Cardiac muscle cell (in vitro differentiated cells and primary cell): Measurements from ENCODE around the gene NKX2-8. TPM values are rescaled to one million over a fixed set of nuclear protein-coding genes. Genes with fewer than 3 reads are reported as not detected.

Source experiments
- DNase-seq, 2 donors: peaks; one replicate each; pipeline versions ENCODE4 v3.0.0 to v3.0.0-alpha.2; 2010 to 2017; ENCODE audit warnings: low read depth in 1 of 2, low spot score in 1 of 2
- H3K27ac ChIP-seq: fragments of 200-600 bp; sonication (generic); 2 replicates; pipeline ENCODE4 v1.5.1; 2016
- H3K27me3 ChIP-seq: fragments of 200-600 bp; sonication (generic); 2 replicates; pipeline ENCODE4 v1.6.0; 2016; ENCODE audit warnings: control low read depth
- H3K36me3 ChIP-seq: fragments of 200-600 bp; sonication (generic); 2 replicates; pipeline ENCODE4 v1.5.1; 2016; ENCODE audit warnings: control low read depth
- H3K4me1 ChIP-seq: fragments of 200-600 bp; sonication (generic); 2 replicates; pipeline ENCODE4 v1.8.1; 2017; ENCODE audit warnings: low read depth, mild to moderate bottlenecking, mixed run types
- H3K4me3 ChIP-seq: fragments of 200-600 bp; sonication (generic); 2 replicates; pipeline ENCODE4 v1.5.1; 2016; ENCODE audit warnings: mild to moderate bottlenecking
- H3K9me3 ChIP-seq: fragments of 200-600 bp; sonication (generic); 2 replicates; pipeline ENCODE4 v1.5.1; 2017; ENCODE audit warnings: low read depth, mild to moderate bottlenecking, control low read depth
- CTCF ChIP-seq: IDR thresholded peaks from 2 replicates; pipeline ENCODE4 v1.5.1; 2012; ENCODE audit warnings: low read depth, mild to moderate bottlenecking, low read length
- polyA plus RNA-seq: library from polyadenylated mRNA; unstranded; fragments of >200 nt; fragmentation: Nextera tagmentation; extraction: Ambion mirVana; gene quantifications from 2 replicates; pipeline ENCODE4 v1.2.1, GENCODE V29; 2016
- total RNA-seq: library from RNA; depleted of rRNA; stranded (reverse); fragments of >200 nt; gene quantifications from 2 replicates; pipeline ENCODE4 v1.2.3, GENCODE V29; 2016

The NKX2-8 gene
- total and polyA plus RNA-seq, 2 experiments from 2014 or later = 1.1 TPM; not detected in 1

- no peak for DNase-seq
- Histone ChIP-seq H3K4me3 (peak overlapping the region; percentile 34), H3K4me1 (no peaks in the 10 kb centered on the region)
Measured at GRCh38 chr14:36580141-36580855, 2.1 kb downstream of the NKX2-8 start.

GRCh38 chr14:36579573-36580140, 2.8 kb downstream of the NKX2-8 start:
- no peaks in the 10 kb centered on the region for H3K9me3 ChIP-seq
- H3K27me3 ChIP-seq = peaks cover 100% of the 10 kb centered on the region
- H3K27ac ChIP-seq = no peak overlapping the region
- no peak for TF ChIP-seq CTCF
- H3K36me3 ChIP-seq = no peaks in the 10 kb centered on the region
- no peaks in the 10 kb centered on the region for H3K4me1 ChIP-seq
- no peak for DNase-seq
- H3K4me3 ChIP-seq = no peak overlapping the region

More at GRCh38 chr14:36580141-36580855, 2.1 kb downstream of the NKX2-8 start:
- no peaks in the 10 kb centered on the region for H3K9me3 ChIP-seq
- no peaks in the 10 kb centered on the region for H3K36me3 ChIP-seq
- no peak for TF ChIP-seq CTCF
- H3K27ac ChIP-seq = no peak overlapping the region
- peaks cover 100% of the 10 kb centered on the region for H3K27me3 ChIP-seq

GRCh38 chr14:36579001-36579555, 3.3 kb downstream of the NKX2-8 start:
- no peak overlapping the region for H3K27ac ChIP-seq
- DNase-seq = no peak
- no peak overlapping the region for H3K4me3 ChIP-seq
- TF ChIP-seq CTCF = no peak
- no peaks in the 10 kb centered on the region for H3K36me3 ChIP-seq
- no peaks in the 10 kb centered on the region for H3K4me1 ChIP-seq
- H3K9me3 ChIP-seq = no peaks in the 10 kb centered on the region
- peaks cover 100% of the 10 kb centered on the region for H3K27me3 ChIP-seq

- Histone ChIP-seq H3K27me3 (peaks cover 44% of the 10 kb centered on the region), H3K4me3 (no peak overlapping the region), H3K27ac (no peak overlapping the region), H3K9me3 (no peaks in the 10 kb centered on the region), H3K36me3 (no peaks in the 10 kb centered on the region), H3K4me1 (no peaks in the 10 kb centered on the region)
- DNase-seq = no peak
- TF ChIP-seq CTCF = no peak
Measured at GRCh38 chr14:36570065-36570464, 12.3 kb downstream of the NKX2-8 start.

- DNase-seq = peak; percentile 26
- H3K4me3 ChIP-seq = no peak overlapping the region
- H3K27me3 ChIP-seq = peaks cover 13% of the 10 kb centered on the region
- peak; percentile 85 for TF ChIP-seq CTCF
- no peak overlapping the region for H3K27ac ChIP-seq
- H3K36me3 ChIP-seq = no peaks in the 10 kb centered on the region
- no peaks in the 10 kb centered on the region for H3K9me3 ChIP-seq
- no peaks in the 10 kb centered on the region for H3K4me1 ChIP-seq
Measured at GRCh38 chr14:36556811-36557433, 25.5 kb downstream of the NKX2-8 start.
